ENCODE data around the gene INSR. TPM values are rescaled to one million over a fixed set of nuclear protein-coding genes. Genes with fewer than 3 reads are reported as not detected.
"Not testable (repeated sequence)": the region's sequence is repeated elsewhere in the genome, so short reads cannot be mapped to it uniquely, and the experiment has no call there.

INSR gene
- total RNA-seq, 1 donor from 2014 or later: 15.4 TPM

DNA sequence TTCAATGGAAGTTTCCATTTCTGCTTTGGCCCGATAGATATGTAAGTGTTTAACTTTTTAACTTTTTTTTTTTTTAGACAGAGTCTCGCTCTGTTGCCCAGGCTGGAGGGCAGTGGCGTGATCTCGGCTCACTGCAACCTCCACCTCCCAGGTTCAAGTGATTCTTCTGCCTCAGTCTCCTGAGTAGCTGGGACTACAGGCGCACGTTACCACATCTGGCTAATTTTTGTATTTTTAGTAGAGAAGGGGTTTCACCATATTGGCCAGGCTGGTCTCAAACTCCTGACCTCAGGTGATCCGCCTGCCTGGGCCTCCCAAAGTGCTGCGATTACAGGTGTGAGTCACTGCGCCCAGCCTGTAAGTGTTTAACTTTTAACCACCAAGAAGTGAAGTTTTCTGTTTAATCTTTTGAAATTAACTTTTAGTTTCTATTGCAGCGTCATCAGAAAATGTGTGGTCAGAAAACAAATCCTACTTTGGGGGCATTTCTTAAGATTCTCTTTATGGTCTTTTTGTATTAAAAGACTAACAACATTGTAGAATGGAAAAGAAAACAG is 147.0 kb downstream of the INSR start:
- not testable (repeated sequence) for DNase-seq (ENCODE audit: low read depth)

DNA sequence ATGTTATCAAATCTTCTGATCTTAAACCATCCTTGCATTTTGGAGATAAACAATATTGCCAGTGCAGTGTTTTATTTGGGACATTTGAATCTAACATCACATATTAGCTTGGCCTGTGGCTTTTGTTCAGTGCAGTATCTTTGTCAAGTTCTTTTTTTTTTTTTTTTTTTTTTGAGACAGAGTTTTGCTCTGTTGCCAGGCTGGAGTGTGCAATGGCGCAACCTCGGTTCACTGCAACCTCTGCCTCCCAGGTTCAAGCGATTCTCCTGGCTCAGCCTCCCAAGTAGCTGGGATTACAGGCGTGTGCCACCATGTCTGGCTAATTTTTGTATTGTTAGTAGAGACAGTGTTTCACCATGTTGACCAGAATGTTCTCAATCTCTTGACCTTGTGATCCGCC is 148.1 kb downstream of the INSR start:
- DNase-seq (ENCODE audit: low read depth): not testable (repeated sequence)

DNA sequence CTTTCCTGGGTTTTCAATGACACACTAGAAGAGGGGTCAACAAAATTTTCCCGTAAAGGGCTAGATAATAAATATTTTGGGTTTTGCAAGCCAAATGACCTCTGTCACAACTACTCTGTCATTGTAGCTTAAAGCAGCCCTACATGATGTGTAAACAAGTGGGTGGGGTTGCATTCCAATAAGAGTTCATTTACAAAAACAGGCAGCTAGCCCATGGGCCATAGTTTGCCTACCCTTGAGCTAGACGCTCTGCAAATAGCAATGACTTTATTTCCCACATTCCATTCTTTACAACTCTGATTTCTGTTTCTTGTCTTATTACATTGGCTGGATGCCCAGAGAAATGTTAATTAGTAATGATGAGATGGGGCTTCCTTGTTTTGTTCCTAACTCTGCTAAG is 148.7 kb downstream of the INSR start:
- DNase-seq (ENCODE audit: low read depth): no peak

DNA sequence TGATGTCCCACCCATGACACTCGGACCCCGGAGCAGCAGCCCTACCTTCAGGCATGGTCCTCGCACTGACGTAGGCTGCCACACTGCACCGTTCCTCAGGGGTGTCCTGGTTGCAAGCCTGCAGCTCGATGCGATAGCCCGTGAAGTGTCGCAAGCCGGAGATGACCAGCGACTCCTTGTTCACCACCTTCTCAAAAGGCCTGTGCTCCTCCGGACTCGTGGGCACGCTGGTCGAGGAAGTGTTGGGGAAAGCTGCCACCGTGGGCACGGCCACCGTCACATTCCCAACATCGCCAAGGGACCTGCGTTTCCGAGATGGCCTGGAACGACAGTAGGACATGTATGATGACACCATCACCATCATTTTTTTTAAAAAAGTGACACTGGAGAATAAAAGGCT is 151.4 kb downstream of the INSR start:
- no peak for DNase-seq (ENCODE audit: low read depth)

DNA sequence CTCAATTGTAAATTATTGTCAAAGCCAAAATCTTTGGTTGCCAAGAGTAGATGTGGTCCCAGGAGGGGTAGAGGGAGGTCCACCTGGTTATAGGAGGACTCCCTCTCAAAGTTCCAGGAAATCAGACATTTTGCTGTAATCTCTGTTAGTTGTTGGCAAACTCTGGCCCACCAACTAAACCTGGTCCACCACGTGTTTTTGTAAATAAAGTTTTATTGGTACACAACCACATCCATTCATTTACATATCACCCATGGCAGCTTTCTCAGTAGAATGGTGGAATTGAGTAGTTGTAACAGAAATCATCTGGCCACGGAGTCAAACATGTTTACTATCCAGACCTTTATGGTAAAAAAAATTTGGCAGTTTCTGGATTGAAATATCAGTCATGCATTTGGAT is 154.1 kb downstream of the INSR start:
- DNase-seq (ENCODE audit: low read depth): no peak

DNA sequence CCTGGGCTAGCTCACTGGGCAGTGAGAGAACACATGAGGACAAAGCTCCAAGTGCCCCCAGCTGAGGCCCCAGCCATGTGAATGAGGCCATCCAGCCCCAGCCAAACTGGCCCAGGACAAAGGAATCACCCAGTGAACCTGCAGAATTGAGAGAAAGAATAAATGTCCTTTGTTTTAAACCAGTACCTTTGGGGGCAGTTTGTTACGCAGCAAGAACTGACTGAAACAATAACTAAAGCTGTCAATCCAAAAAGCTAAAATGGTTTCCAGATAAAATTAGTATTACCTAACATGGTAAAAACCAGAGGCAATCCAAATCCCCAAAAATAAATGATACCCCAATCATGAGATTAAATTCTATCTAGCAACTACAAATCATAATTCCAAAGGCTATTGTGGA is 155.1 kb downstream of the INSR start:
- DNase-seq (ENCODE audit: low read depth): no peak

DNA sequence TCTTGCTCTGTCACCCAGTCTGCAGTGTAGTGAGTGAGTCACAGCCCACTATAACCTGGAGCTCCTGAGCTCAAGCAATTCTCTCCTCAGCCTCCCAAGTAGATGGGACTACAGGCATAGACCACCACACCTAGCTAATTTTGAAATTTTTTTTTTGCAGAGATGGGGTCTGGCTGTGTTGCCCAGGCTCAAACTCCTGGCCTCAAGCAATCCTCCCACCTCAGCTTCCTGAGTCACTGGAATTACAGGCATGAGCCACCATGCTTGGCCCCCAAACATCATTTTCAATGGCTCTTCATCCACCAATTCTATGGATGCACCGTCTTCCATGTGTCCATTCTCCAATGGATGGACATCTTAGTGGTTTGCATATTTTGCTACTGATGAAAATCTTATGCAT is 155.8 kb downstream of the INSR start:
- DNase-seq (ENCODE audit: low read depth): no peak

DNA sequence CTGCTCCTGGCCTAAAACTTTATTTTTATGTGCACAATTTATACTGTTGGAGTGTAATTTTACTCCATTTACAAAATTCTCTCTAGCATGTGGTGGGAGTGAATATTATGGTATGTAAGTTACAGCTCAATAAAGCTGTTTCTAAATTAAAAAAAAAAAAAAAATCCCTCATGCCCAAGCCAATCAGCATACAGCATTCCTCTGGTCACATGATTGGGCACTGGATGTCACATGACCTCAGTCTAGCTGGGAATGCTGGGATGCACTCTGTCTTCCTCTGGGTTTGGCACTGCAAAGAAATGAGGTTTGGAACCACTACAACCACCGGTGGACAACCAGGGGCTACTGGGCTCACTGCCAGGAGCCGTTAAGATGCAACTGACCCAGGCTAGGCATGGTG is 157.1 kb downstream of the INSR start:
- DNase-seq (ENCODE audit: low read depth): no peak

DNA sequence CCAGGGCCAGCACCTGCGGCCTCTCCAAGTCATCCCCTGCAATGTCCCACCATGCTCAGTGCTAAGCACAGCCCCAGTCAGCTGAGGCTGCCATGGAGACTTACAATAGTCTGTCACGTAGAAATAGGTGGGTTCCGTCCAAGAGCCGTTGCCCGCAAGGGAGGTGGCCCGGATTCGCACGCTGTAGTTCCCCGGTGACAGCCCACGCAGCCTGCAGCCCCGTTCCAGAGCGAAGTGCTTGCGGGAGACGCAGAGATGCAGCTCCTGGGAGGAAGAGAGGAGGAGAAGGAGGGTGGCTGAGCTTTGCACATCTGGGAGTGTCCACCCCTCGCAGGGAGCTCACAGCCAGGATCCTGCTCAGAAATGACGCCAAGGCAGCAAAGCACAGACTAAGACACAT is 162.2 kb downstream of the INSR start:
- DNase-seq (ENCODE audit: low read depth): no peak

DNA sequence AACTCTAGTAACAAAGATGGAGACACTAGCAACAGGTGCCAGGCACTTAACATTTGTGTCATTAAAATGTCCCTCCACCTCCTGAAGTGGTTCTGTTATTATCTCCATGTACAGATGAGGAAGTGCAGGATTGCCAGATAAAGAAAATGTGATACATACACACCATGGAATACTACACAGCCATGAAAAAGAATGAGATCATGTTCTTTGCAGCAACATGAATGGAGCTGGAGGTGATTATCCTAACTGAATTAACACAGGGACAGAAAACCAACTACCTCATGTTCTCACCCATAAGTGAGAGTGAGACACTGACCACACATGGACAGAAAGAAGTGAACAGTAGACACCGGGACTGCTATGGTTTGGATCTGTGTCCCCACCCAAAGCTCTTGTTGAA is 164.2 kb downstream of the INSR start:
- no peak for DNase-seq (ENCODE audit: low read depth)

DNA sequence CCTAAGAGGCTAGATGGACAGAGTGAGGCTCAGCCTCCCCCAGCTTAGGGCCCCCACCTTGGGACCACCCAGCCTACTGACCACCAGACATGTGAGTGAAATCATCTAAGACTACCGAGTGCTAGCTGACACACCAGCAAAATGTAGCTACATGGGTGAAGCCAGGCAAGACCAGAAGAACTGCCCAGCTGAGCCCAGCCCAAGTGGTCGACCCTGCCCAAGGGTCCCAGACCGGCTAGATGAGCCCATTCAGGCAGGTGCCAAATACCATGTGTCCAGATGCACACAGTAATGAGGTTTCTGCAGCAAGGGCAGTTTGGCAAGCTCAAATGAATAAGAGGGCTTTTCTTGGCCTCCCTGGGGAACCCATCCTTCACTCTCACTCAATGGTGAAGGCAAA is 168.1 kb downstream of the INSR start:
- no peak for DNase-seq (ENCODE audit: low read depth)

DNA sequence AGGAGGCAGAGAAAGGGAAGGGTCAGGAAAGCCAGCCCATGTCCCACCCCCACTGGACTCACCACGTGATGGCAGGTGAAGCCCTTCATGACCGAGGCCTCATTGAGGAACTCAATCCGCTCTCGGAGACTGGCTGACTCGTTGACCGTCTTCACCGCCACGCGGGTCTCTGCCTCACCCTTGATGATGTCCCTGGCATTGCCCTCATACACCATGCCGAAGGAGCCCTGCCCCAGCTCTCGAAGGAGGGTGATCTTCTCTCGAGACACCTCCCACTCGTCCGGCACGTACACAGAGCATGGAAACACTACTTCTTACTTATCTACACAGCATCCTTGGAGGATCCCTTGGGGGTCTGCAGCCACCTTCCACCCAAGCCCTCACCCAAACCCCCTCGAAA is 169.0 kb downstream of the INSR start:
- no peak for DNase-seq (ENCODE audit: low read depth)

DNA sequence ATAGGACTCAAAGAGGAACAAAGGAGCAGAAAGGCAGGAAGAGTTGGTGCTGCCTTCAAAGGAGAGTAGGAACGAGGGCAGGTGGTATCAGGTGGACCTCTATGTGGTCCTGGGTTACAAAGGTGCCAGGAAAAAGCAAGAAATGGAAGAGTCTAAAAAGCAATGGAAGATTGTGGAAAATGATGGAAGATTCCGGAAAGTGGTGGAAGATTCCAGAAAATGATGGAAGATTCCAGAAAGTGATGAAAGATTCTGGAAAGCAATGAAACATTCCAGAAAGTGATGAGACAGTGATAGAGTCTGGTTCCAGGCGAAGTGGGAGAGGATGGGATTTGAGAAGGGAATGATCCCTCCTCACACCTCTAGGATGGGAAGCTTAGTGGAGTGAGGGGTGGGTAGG is 169.4 kb downstream of the INSR start:
- no peak for DNase-seq (ENCODE audit: low read depth)

DNA sequence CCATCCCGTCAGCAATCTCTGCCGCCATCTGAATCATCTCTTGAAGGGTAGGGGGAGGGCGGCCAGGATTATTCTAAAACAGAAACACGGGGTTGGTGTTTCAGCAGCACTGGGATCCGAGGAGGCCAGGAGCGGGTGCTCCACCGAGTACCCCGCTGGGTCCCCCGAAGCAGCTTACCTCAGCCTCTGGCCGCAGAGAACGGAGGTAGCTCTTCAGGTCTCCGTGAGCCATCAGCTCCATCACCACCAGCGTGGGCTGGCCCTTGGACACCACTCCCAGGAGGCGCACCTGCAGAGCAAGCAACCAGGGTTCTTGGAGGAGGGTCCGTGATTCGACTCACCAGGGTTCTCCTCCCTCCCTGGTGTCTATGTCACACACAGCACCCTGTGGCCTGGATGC is 171.5 kb downstream of the INSR start:
- no peak for DNase-seq (ENCODE audit: low read depth)

DNA sequence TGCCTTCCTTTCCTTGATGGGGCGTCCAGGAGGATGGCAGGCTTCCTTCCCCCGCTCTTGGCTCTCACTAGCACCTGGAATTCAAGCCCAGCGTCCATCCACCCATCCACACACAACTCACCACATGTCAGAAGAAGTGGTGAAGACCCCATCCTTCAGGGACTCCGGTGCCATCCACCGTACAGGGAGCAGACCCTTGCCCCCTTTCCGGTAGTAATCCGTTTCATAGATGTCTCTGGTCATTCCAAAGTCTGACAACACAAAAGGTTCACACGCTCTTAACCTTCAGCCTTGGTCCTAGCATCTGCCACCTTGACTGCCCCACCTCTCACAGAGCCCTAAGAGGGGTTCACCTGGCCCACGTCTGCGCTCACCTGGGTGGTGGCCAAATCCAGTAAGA is 173.7 kb downstream of the INSR start:
- no peak for DNase-seq (ENCODE audit: low read depth)

DNA sequence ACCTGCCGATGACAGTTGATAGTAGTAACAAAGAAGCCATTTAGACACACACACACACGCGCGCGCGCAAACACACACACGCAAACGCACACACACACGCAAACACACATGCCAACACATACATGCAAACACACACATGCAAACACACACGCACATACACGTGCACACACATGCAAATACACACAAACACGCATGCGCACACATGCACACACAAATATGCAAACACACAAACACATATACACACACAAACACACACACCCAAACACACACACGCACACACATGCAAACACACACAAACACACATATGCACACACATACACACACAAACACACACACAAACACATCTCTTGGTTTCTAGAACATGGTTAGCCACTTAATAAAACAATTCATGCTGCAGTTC is 174.6 kb downstream of the INSR start:
- no peak for DNase-seq (ENCODE audit: low read depth)

DNA sequence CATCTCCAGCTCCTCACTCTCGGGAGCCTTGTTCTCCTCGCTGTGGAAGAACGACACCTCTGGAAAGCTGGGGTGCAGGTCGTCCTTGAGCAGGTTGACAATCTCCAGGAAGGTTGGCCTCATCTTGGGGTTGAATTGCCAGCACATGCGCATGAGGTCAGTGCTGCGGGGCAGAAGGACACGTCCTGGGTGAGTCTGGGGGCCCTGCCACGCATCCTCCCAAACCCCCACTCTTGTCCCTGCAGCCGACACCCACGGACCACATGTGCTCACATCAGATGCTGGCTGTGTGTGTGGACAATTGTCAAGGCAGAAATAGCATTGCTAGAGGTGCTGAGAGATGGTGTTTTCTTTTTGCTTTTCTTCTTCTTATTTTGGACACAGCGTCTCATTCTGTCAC is 177.0 kb downstream of the INSR start:
- no peak for DNase-seq (ENCODE audit: low read depth)

DNA sequence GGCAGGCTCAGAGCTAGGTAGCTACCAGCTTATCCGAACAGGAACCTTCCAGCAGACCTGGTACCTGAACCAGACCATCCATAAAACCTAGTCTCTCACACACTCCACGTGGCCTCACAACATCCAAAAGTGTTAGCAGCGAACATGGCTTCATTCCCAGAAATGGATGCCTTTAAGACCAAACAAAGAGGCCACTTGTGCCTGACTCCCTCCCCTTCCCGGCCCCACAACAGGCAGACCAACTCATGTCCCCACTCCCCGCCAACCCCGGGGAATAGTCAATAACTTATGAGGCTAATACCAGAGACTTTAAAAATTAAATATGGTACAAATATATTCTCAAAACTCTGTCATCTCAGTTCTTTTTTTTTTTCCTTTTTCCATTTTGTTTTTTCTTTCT is 178.5 kb downstream of the INSR start:
- DNase-seq (ENCODE audit: low read depth): no peak

DNA sequence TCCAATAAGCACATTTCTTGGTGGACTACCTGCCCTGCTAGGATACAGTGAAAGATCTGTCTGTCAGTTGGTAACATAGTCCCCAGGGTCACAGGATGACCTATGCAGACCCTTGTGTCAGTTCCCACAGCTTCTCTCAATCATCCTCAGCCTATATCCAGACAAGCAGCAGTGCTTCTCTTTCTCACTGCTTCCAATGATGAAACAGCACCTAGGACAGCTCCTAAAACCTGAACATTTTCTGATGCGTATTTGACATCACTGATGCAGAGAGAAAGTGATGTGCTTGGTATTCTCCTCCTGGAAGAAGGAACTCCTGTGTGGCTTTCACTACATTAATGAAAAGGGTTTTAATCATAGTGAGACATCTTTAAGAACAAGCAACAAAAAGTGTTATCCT is 181.0 kb downstream of the INSR start:
- no peak for DNase-seq (ENCODE audit: low read depth)

DNA sequence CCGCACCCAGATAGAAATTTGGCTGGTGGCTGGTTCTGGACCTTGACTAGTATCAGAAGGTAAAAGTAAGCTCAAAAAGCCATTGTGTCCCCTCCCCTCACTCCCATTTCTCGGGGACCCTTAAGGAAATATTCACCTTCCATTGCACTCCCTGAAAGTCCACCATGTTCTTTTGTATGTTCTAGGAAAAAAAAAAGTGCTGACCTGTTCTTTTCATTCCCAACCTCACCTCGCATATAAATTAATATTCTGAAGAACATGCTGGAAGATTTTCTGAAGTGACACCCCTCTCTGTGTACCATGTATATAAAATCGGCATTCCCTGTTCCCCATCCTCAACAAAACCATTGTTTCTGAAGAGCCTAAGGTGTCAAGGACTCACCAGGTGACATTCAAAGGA is 181.5 kb downstream of the INSR start:
- DNase-seq (ENCODE audit: low read depth): no peak

DNA sequence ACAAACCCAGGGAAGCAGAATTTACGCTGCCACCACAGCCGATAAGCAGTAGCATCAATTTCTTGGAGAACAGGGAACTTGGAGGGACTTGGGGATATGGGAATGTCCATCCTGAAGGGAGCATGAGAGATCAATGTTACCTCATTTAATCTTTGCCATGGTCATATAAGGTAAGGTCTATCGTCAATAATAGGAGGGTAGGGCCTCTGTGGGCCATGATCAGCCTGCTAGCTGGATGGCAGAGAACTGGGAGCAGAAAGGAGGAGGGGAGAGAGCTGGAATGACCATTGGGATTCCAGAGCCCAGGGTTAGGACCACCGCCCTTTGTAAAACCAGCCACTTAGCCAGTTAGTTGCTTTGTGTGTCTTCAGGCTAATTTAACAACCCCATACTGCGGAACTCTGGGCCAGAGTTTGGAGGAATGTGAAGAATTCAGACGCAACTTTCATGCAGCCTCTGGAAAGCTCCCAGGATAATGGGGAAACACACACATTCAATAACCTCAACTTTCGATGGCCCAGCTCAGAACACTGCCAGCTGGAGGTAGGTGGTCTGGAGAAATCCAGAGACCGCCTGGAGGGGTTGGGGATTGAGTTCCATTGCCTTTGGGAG is 184.4 kb downstream of the INSR start:
- DNase-seq (ENCODE audit: low read depth): no peak

DNA sequence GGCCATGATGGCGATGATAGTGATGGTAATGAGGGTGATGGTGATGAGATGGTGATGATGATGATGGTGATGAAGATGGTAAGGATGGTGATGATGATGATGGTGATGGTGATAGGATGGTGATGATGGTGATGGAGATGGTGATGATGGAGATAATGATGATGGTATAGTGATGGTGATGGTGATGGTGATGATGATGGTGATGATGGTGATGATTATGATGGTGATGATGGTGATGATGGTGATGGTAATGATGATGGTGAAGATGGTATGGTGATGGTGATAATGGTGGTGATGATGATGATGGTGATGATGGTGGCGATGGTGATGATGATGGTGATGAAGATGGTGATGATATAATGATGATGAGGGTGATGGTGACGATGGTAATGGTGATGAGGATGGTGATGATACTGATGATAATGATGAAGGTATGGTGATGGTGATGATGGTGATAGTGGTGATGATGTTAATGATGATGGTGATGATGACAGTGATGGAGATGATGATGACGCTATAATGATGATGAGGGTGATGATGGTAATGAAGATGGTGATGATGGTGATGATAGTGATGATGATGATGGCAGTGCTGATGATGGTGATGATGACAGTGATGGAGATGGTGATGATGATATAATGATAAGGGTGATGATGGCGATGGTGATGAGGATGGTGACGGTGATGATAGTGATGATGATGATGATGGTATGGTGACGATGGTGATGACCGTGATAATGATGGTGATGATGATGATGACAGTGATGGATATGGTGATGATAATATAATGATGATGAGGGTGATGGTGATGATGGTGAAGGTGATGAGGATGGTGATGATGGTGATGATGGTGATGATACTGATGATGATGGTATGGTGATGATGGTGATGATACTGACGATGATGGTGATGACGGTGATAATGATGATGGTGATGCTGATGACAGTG is 187.2 kb downstream of the INSR start:
- DNase-seq (ENCODE audit: low read depth): no peak
